ENCODE data around the gene COL21A1.
A peak's percentile ranks its signal among the peaks of the same experiment; 100 is the strongest.

Gene COL21A1

DNA sequence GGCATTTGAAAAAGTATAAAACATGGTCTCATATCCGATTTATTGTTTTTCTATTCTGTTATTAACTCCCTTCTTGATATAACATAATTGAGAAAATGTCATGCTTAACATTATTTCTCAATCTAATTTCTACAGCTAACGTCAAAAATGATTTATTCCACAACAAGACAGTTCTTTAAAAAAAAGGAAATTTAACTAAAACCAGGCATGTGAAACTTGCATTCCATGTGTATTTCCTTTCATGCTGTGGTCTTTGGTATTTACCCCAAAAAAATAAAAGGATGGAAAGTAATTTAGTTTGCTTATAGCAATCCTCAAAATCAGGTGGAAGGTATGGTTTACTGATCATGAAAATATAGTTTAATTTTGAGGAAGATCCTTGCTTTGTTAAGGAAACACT is 142.8 kb downstream of the COL21A1 start:
- H3K27ac ChIP-seq (ENCODE audit: low read depth, low read length), result no peak overlapping the region
- no CpG with 5 or more reads among the region's 2 CpGs for WGBS (ENCODE audit: extremely low coverage, insufficient coverage, insufficient read length)

DNA sequence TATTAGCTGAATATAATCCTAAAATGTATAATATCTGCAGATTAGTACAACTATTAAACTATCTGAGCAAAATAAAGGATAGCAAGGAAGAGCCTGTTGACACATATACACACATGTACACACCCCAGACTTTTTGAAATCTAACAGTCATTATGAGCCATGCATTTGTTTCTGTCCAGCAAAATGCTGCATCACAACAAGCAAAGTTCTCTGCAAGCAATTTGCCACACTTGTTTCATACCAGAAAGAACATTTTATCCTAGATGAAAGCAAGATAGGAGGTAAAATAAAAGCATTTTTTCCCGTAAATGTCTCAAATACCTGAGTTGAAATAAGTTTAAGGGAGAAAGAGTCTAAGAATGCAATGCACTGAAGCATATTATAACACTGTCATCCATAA is 145.2 kb downstream of the COL21A1 start:
- no peak overlapping the region for H3K4me2 ChIP-seq (ENCODE audit: low read length)
- H2BK12ac ChIP-seq (ENCODE audit: low read length), result no peak overlapping the region
- H3K79me1 ChIP-seq (ENCODE audit: low read length), result no peaks in the 10 kb centered on the region
- no peaks in the 10 kb centered on the region for H3K4me1 ChIP-seq (ENCODE audit: control insufficient read depth in 1 of 2, insufficient read depth in 2 of 2, low read length in 2 of 2)
- H3K9ac ChIP-seq (ENCODE audit: low read length), result no peak overlapping the region
- no peak overlapping the region for H3K23ac ChIP-seq (ENCODE audit: low read length)
- DNase-seq, result no peak
- H3K18ac ChIP-seq (ENCODE audit: low read length), result no peak overlapping the region
- no peak overlapping the region for H4K12ac ChIP-seq (ENCODE audit: low read depth, low read length)
- no peak overlapping the region for H2AK5ac ChIP-seq (ENCODE audit: low read length)
- no peaks in the 10 kb centered on the region for H3K9me3 ChIP-seq (ENCODE audit: insufficient read depth, low read depth, low read length)
- H2BK120ac ChIP-seq (ENCODE audit: insufficient read depth, low read length, poor library complexity), result no peak overlapping the region
- H2AFZ ChIP-seq (ENCODE audit: insufficient read depth, low read length, poor library complexity), result no peak overlapping the region
- H3K79me2 ChIP-seq (ENCODE audit: control insufficient read depth, insufficient read depth, low read length, poor library complexity), result no peaks in the 10 kb centered on the region
- H4K91ac ChIP-seq (ENCODE audit: low read depth, low read length), result no peak overlapping the region
- no CpG with 5 or more reads among the region's 1 CpG for WGBS (ENCODE audit: extremely low coverage, insufficient coverage, insufficient read length)
- H2BK5ac ChIP-seq (ENCODE audit: low read depth, low read length, poor library complexity), result no peak overlapping the region
- no peaks in the 10 kb centered on the region for H3K36me3 ChIP-seq (ENCODE audit: control insufficient read depth in 1 of 2, insufficient read depth in 2 of 2, low read length in 2 of 2)
- H3K27ac ChIP-seq (ENCODE audit: low read depth, low read length), result no peak overlapping the region
- H3K14ac ChIP-seq (ENCODE audit: low read length), result no peak overlapping the region
- no peaks in the 10 kb centered on the region for H3K27me3 ChIP-seq (ENCODE audit: insufficient read depth, low read length)
- H3K4me3 ChIP-seq (ENCODE audit: low read depth, low read length), result no peak overlapping the region
- H4K8ac ChIP-seq (ENCODE audit: low read depth, low read length), result no peak overlapping the region
- H3K4ac ChIP-seq (ENCODE audit: low read depth, low read length), result no peak overlapping the region

More for the DNA sequence above, 142.8 kb downstream of the COL21A1 start:
- Histone ChIP-seq H3K79me2 (ENCODE audit: control insufficient read depth, insufficient read depth, low read length, poor library complexity) (no peaks in the 10 kb centered on the region), H3K4ac (ENCODE audit: low read depth, low read length) (no peak overlapping the region), H3K4me2 (ENCODE audit: low read length) (no peak overlapping the region), H3K4me1 (ENCODE audit: control insufficient read depth in 1 of 2, insufficient read depth in 2 of 2, low read length in 2 of 2) (no peaks in the 10 kb centered on the region), H3K36me3 (ENCODE audit: control insufficient read depth in 1 of 2, insufficient read depth in 2 of 2, low read length in 2 of 2) (no peaks in the 10 kb centered on the region), H3K79me1 (ENCODE audit: low read length) (no peaks in the 10 kb centered on the region), H3K9me3 (ENCODE audit: insufficient read depth, low read depth, low read length) (no peaks in the 10 kb centered on the region), H3K27me3 (ENCODE audit: insufficient read depth, low read length) (no peaks in the 10 kb centered on the region), H3K14ac (ENCODE audit: low read length) (no peak overlapping the region), H2BK5ac (ENCODE audit: low read depth, low read length, poor library complexity) (no peak overlapping the region), H4K91ac (ENCODE audit: low read depth, low read length) (no peak overlapping the region), H4K8ac (ENCODE audit: low read depth, low read length) (no peak overlapping the region), H2BK120ac (ENCODE audit: insufficient read depth, low read length, poor library complexity) (no peak overlapping the region), H3K18ac (ENCODE audit: low read length) (no peak overlapping the region), H3K23ac (ENCODE audit: low read length) (no peak overlapping the region), H2AFZ (ENCODE audit: insufficient read depth, low read length, poor library complexity) (no peak overlapping the region), H3K9ac (ENCODE audit: low read length) (no peak overlapping the region), H4K12ac (ENCODE audit: low read depth, low read length) (no peak overlapping the region), H2AK5ac (ENCODE audit: low read length) (no peak overlapping the region), H3K4me3 (ENCODE audit: low read depth, low read length) (no peak overlapping the region), H2BK12ac (ENCODE audit: low read length) (no peak overlapping the region)
- DNase-seq, result no peak

DNA sequence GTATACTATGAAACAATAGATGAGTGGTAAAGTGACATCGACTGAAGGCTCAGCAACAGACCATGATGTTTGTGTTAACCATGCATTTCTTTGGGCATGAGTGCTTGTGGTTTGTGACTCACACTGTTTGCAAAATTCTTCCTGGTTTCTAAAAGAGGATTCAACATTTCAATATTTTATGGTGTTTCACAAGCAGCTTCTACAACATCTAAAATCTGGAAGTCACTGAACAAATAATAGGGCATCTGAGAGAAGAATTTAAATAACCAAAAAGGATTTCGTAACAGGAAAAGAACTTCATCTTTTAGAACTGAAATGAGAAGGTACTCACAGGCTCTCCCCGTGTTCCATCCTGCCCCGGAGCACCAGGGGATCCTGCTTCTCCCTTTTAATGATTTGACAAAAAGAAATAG is 146.2 kb downstream of the COL21A1 start:
- H3K79me1 ChIP-seq (ENCODE audit: low read length), result no peaks in the 10 kb centered on the region
- no peak overlapping the region for H2BK12ac ChIP-seq (ENCODE audit: low read length)
- H3K36me3 ChIP-seq (ENCODE audit: control insufficient read depth in 1 of 2, insufficient read depth in 2 of 2, low read length in 2 of 2), result no peaks in the 10 kb centered on the region
- H3K27ac ChIP-seq (ENCODE audit: low read depth, low read length), result no peak overlapping the region
- H2AFZ ChIP-seq (ENCODE audit: insufficient read depth, low read length, poor library complexity), result no peak overlapping the region
- H4K12ac ChIP-seq (ENCODE audit: low read depth, low read length), result no peak overlapping the region
- no peak overlapping the region for H2BK120ac ChIP-seq (ENCODE audit: insufficient read depth, low read length, poor library complexity)
- no peaks in the 10 kb centered on the region for H3K27me3 ChIP-seq (ENCODE audit: insufficient read depth, low read length)
- no peaks in the 10 kb centered on the region for H3K4me1 ChIP-seq (ENCODE audit: control insufficient read depth in 1 of 2, insufficient read depth in 2 of 2, low read length in 2 of 2)
- H3K23ac ChIP-seq (ENCODE audit: low read length), result no peak overlapping the region
- no peak overlapping the region for H3K9ac ChIP-seq (ENCODE audit: low read length)
- H3K79me2 ChIP-seq (ENCODE audit: control insufficient read depth, insufficient read depth, low read length, poor library complexity), result no peaks in the 10 kb centered on the region
- no peak overlapping the region for H4K91ac ChIP-seq (ENCODE audit: low read depth, low read length)
- H2BK5ac ChIP-seq (ENCODE audit: low read depth, low read length, poor library complexity), result no peak overlapping the region
- peak; percentile 10 to 40 for DNase-seq
- H2AK5ac ChIP-seq (ENCODE audit: low read length), result no peak overlapping the region
- no peak overlapping the region for H3K14ac ChIP-seq (ENCODE audit: low read length)
- no peak overlapping the region for H3K18ac ChIP-seq (ENCODE audit: low read length)
- no CpG with 5 or more reads among the region's 4 CpGs for WGBS (ENCODE audit: extremely low coverage, insufficient coverage, insufficient read length)
- H3K4me2 ChIP-seq (ENCODE audit: low read length), result no peak overlapping the region
- H3K4me3 ChIP-seq (ENCODE audit: low read depth, low read length), result no peak overlapping the region
- H3K9me3 ChIP-seq (ENCODE audit: insufficient read depth, low read depth, low read length), result no peaks in the 10 kb centered on the region
- no peak overlapping the region for H3K4ac ChIP-seq (ENCODE audit: low read depth, low read length)
- H4K8ac ChIP-seq (ENCODE audit: low read depth, low read length), result no peak overlapping the region

- no peak overlapping the region for H2AK5ac ChIP-seq (ENCODE audit: low read length)
- H3K4me2 ChIP-seq (ENCODE audit: low read length), result no peak overlapping the region
- no peak overlapping the region for H3K23ac ChIP-seq (ENCODE audit: low read length)
- no peak overlapping the region for H2BK120ac ChIP-seq (ENCODE audit: insufficient read depth, low read length, poor library complexity)
- no peaks in the 10 kb centered on the region for H3K27me3 ChIP-seq (ENCODE audit: insufficient read depth, low read length)
- H3K79me1 ChIP-seq (ENCODE audit: low read length), result no peaks in the 10 kb centered on the region
- H3K27ac ChIP-seq (ENCODE audit: low read depth, low read length), result no peak overlapping the region
- no CpG with 5 or more reads among the region's 2 CpGs for WGBS (ENCODE audit: extremely low coverage, insufficient coverage, insufficient read length)
- no peaks in the 10 kb centered on the region for H3K9me3 ChIP-seq (ENCODE audit: insufficient read depth, low read depth, low read length)
- DNase-seq, result no peak
- no peaks in the 10 kb centered on the region for H3K79me2 ChIP-seq (ENCODE audit: control insufficient read depth, insufficient read depth, low read length, poor library complexity)
- H3K14ac ChIP-seq (ENCODE audit: low read length), result no peak overlapping the region
- H3K4me1 ChIP-seq (ENCODE audit: control insufficient read depth in 1 of 2, insufficient read depth in 2 of 2, low read length in 2 of 2), result no peaks in the 10 kb centered on the region
- H2BK5ac ChIP-seq (ENCODE audit: low read depth, low read length, poor library complexity), result no peak overlapping the region
- no peak overlapping the region for H3K9ac ChIP-seq (ENCODE audit: low read length)
- H4K91ac ChIP-seq (ENCODE audit: low read depth, low read length), result no peak overlapping the region
- H2AFZ ChIP-seq (ENCODE audit: insufficient read depth, low read length, poor library complexity), result no peak overlapping the region
- H3K36me3 ChIP-seq (ENCODE audit: control insufficient read depth in 1 of 2, insufficient read depth in 2 of 2, low read length in 2 of 2), result no peaks in the 10 kb centered on the region
- no peak overlapping the region for H3K18ac ChIP-seq (ENCODE audit: low read length)
- no peak overlapping the region for H4K12ac ChIP-seq (ENCODE audit: low read depth, low read length)
- no peak overlapping the region for H3K4ac ChIP-seq (ENCODE audit: low read depth, low read length)
- no peak overlapping the region for H3K4me3 ChIP-seq (ENCODE audit: low read depth, low read length)
- no peak overlapping the region for H2BK12ac ChIP-seq (ENCODE audit: low read length)
- H4K8ac ChIP-seq (ENCODE audit: low read depth, low read length), result no peak overlapping the region
Observed at GRCh38 chr6:56096946-56097621, 150.3 kb downstream of the COL21A1 start.

Measured in trophoblast cell (in vitro differentiated cells and primary cell).